Airway epithelial cell (primary cell): Measurements from ENCODE around the gene TAF11L14. TPM values are rescaled to one million over a fixed set of nuclear protein-coding genes. Genes with fewer than 3 reads are reported as not detected.

Experiments used
- total RNA-seq: library from RNA; depleted of rRNA; stranded (reverse); fragments of >200 nt; gene quantifications from 2 replicates; pipeline ENCODE4 v1.2.3, GENCODE V29; 2015

TAF11L14 gene
- total RNA-seq = not detected in 2 replicates

GRCh38 chr5:17634160-17634559, at the start of gene TAF11L14:
Gene TAF11L14, plus strand, starts transcription at chr5:17634460.

GRCh38 chr5:17585658-17586057, 48.6 kb upstream of the TAF11L14 start, which contains the start of gene TAF11L7:
Gene TAF11L7, minus strand, starts transcription at chr5:17585758.

GRCh38 chr5:17590860-17591259, 43.4 kb upstream of the TAF11L14 start, which contains the start of gene TAF11L8:
Gene TAF11L8, minus strand, starts transcription at chr5:17590960.

GRCh38 chr5:17594255-17594654, 40.0 kb upstream of the TAF11L14 start, which contains the start of gene TAF11L9:
Gene TAF11L9, minus strand, starts transcription at chr5:17594394.

GRCh38 chr5:17597728-17598127, 36.5 kb upstream of the TAF11L14 start, which contains the start of gene TAF11L10:
Gene TAF11L10, minus strand, starts transcription at chr5:17597828.

GRCh38 chr5:17603880-17604279, 30.4 kb upstream of the TAF11L14 start, which contains the start of gene TAF11L11:
Gene TAF11L11, plus strand, starts transcription at chr5:17604183.

GRCh38 chr5:17610092-17610491, 24.2 kb upstream of the TAF11L14 start, which contains the start of gene TAF11L12:
Gene TAF11L12, plus strand, starts transcription at chr5:17610392.

GRCh38 chr5:17631788-17632187, 2.5 kb upstream of the TAF11L14 start, which contains the start of gene TAF11L13:
Gene TAF11L13, plus strand, starts transcription at chr5:17632088.

Other genes starting within 250 kb of the TAF11L14 start
- not detected in 2 replicates for gene TAF11L2, start 136.2 kb upstream of the TAF11L14 start, total RNA-seq
- not detected in 2 replicates for gene TAF11L3, start 116.1 kb upstream of the TAF11L14 start, total RNA-seq
- gene TAF11L4, start 112.7 kb upstream of the TAF11L14 start, total RNA-seq = not detected in 2 replicates
- gene TAF11L5, start 109.2 kb upstream of the TAF11L14 start, total RNA-seq = not detected in 2 replicates
- gene TAF11L6, start 105.8 kb upstream of the TAF11L14 start, total RNA-seq = not detected in 2 replicates
- not detected in 2 replicates for gene TAF11L7, start 48.7 kb upstream of the TAF11L14 start, total RNA-seq
- gene TAF11L8, start 43.5 kb upstream of the TAF11L14 start, total RNA-seq = not detected in 2 replicates
- gene TAF11L9, start 40.1 kb upstream of the TAF11L14 start, total RNA-seq = not detected in 2 replicates
- gene TAF11L10, start 36.6 kb upstream of the TAF11L14 start, total RNA-seq = not detected in 2 replicates
- gene TAF11L11, start 30.3 kb upstream of the TAF11L14 start, total RNA-seq = not detected in 2 replicates
- not detected in 2 replicates for gene TAF11L12, start 24.1 kb upstream of the TAF11L14 start, total RNA-seq
- not detected in 2 replicates for gene TAF11L13, start 2.4 kb upstream of the TAF11L14 start, total RNA-seq